MV-4-11 (cell line): Measurements from ENCODE around the gene ABHD8.

ENCODE experiments used
- DNase-seq: peaks from one replicate; lab custom pipeline; 2025; lab: John Stamatoyannopoulos, UW

The ABHD8 gene

DNA sequence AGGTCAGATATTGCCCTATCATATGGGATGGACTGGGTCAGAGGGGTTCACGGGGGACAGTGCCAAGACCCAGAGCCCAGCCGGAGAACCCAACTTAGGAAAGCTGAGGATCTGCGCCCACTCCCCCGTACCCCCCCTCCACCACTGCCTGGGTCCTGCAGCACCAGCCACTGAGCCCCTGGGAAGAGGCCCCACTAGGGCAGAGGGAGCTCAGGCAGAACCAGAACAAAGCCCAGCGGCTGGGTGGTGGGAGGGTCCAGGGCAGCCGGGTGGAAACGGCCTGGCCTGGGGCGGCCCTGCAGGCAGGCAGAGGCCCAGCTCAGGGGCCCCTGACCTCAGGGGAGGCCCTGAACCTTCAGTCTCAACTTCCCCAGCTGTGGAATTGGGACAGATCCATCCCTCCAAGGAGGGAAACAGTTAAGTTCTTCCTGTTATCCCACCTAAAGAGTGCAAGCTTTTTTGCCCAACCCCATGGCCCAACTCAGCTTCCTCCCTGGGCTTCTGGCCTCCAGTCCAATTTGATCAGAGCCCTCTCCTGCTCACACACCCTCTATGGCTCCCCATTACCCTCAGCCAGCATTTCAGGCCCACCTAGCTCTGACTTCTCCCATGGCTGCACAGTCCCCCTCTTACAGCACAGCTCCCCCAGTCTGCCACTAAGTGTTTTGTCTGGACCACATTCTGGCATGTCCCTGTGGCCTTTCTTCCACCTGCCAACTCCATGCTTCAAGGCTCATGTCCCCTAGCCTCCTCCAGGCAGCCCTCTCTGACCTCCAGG lies 60.6 kb downstream of the ABHD8 start:
- DNase-seq: no peak
